ENCODE results near the gene TNPO1. TPM values are rescaled to one million over a fixed set of nuclear protein-coding genes. Genes with fewer than 3 reads are reported as not detected.

Gene TNPO1
- total and polyA plus RNA-seq, 2 experiments from 2014 or later = 53.5 to 128 TPM

GRCh38 chr5:72956324-72957140 lies 140.1 kb downstream of the TNPO1 start:
- TF ChIP-seq CTCF (IDR thresholded peaks at IDR 0.05; ENCODE audit: poor library complexity) (no peak), EZH2phosphoT487 (IDR thresholded peaks at IDR 0.05; ENCODE audit: low read depth, severe bottlenecking, unreplicated experiment) (no peak), EZH2 (IDR thresholded peaks at IDR 0.05; ENCODE audit: borderline replicate concordance) (no peak)

GRCh38 chr5:72957337-72957736 lies 140.9 kb downstream of the TNPO1 start:
- TF ChIP-seq CTCF (IDR thresholded peaks at IDR 0.05; ENCODE audit: poor library complexity) = no peak
- no peak for TF ChIP-seq EZH2 (IDR thresholded peaks at IDR 0.05; ENCODE audit: borderline replicate concordance)
- TF ChIP-seq EZH2phosphoT487 (IDR thresholded peaks at IDR 0.05; ENCODE audit: low read depth, severe bottlenecking, unreplicated experiment) = no peak
- Histone ChIP-seq H3K9me3 (ENCODE audit: low read depth) (no peaks in the 10 kb centered on the region), H3K27me3 (no peaks in the 10 kb centered on the region), H3K27ac (peak overlapping the region; percentile 96), H3K79me2 (peaks cover 55% of the 10 kb centered on the region), H3K36me3 (replicated peaks; ENCODE audit: insufficient read depth, low read depth) (no peaks in the 10 kb centered on the region), H3K9me2 (replicated peaks; ENCODE audit: insufficient read depth) (no peaks in the 10 kb centered on the region), H2AFZ (peak overlapping the region; percentile 26), H3K4me3 (peak overlapping the region; percentile 30), H3K4me2 (peak overlapping the region; percentile 79), H3K4me1 (ENCODE audit: insufficient read depth) (peaks cover 4% of the 10 kb centered on the region), H4K20me1 (ENCODE audit: insufficient read depth, poor library complexity, severe bottlenecking) (peaks cover 5% of the 10 kb centered on the region)
- 67% methylated on average over 1 of the region's 1 CpG for WGBS (ENCODE audit: low lambda C conversion rate, missing lambda C conversion rate)
- no peak for DNase-seq (ENCODE audit: low spot score)

More at GRCh38 chr5:72956324-72957140, 140.1 kb downstream of the TNPO1 start:
- H3K27me3 ChIP-seq = no peaks in the 10 kb centered on the region
- H3K4me3 ChIP-seq = peak overlapping the region; percentile 30
- peak overlapping the region; percentile 79 for H3K4me2 ChIP-seq
- H3K79me2 ChIP-seq = peaks cover 47% of the 10 kb centered on the region
- H3K27ac ChIP-seq = peak overlapping the region; percentile 96
- H3K4me1 ChIP-seq (ENCODE audit: insufficient read depth) = peaks cover 4% of the 10 kb centered on the region
- DNase-seq (ENCODE audit: low spot score) = peak; percentile 73
- no peaks in the 10 kb centered on the region for H3K9me2 ChIP-seq (replicated peaks; ENCODE audit: insufficient read depth)
- no peaks in the 10 kb centered on the region for H3K9me3 ChIP-seq (ENCODE audit: low read depth)
- WGBS (ENCODE audit: low lambda C conversion rate, missing lambda C conversion rate) = under 1% methylated on average over 46 of the region's 51 CpGs
- no peaks in the 10 kb centered on the region for H4K20me1 ChIP-seq (ENCODE audit: insufficient read depth, poor library complexity, severe bottlenecking)
- peak overlapping the region; percentile 26 for H2AFZ ChIP-seq
- no peaks in the 10 kb centered on the region for H3K36me3 ChIP-seq (replicated peaks; ENCODE audit: insufficient read depth, low read depth)

GRCh38 chr5:72959257-72959656 lies 142.8 kb downstream of the TNPO1 start:
- Histone ChIP-seq H3K27ac (no peak overlapping the region), H3K36me3 (replicated peaks; ENCODE audit: insufficient read depth, low read depth) (no peaks in the 10 kb centered on the region), H3K4me2 (no peak overlapping the region), H3K4me1 (ENCODE audit: insufficient read depth) (peaks cover 4% of the 10 kb centered on the region), H3K4me3 (no peak overlapping the region), H3K79me2 (peaks cover 74% of the 10 kb centered on the region), H3K9me2 (replicated peaks; ENCODE audit: insufficient read depth) (no peaks in the 10 kb centered on the region), H3K27me3 (no peaks in the 10 kb centered on the region), H2AFZ (no peak overlapping the region), H4K20me1 (ENCODE audit: insufficient read depth, poor library complexity, severe bottlenecking) (peaks cover 10% of the 10 kb centered on the region), H3K9me3 (ENCODE audit: low read depth) (no peaks in the 10 kb centered on the region)
- no peak for DNase-seq (ENCODE audit: low spot score)
- TF ChIP-seq EZH2phosphoT487 (IDR thresholded peaks at IDR 0.05; ENCODE audit: low read depth, severe bottlenecking, unreplicated experiment) (no peak), EZH2 (IDR thresholded peaks at IDR 0.05; ENCODE audit: borderline replicate concordance) (no peak), CTCF (IDR thresholded peaks at IDR 0.05; ENCODE audit: poor library complexity) (no peak)
- 100% methylated on average over 1 of the region's 1 CpG for WGBS (ENCODE audit: low lambda C conversion rate, missing lambda C conversion rate)

Small RNAs within 50 kb of the gene (microRNA-seq; reads per million reads assigned to microRNA genes)
- gene MIR4804 = 1.3 reads per million

Small RNAs within 50 kb of the gene (small RNA-seq; reads per million reads assigned to genes)
- gene MIR4804 (not detected), gene RF00019 (not detected)

Other genes starting within 250 kb of the TNPO1 start
- gene FCHO2, start 139.4 kb downstream of the TNPO1 start, total RNA-seq = 15.8 and 17.1 TPM in 2 replicates
- gene FCHO2, start 139.4 kb downstream of the TNPO1 start, polyA plus RNA-seq = 6.3 and 6.9 TPM in 2 replicates